Measurements from ENCODE around the gene YBX1.

- TF ChIP-seq HNRNPL (IDR thresholded peaks at IDR 0.05; ENCODE audit: low read depth, low read length): no peak
- TF ChIP-seq CTCF (CRISPR knock-in tag; IDR thresholded peaks at IDR 0.05): no peak
- TF ChIP-seq HHEX (CRISPR knock-in tag; IDR thresholded peaks at IDR 0.05): no peak
- no peak for TF ChIP-seq ZNF260 (CRISPR knock-in tag; IDR thresholded peaks at IDR 0.05; ENCODE audit: borderline replicate concordance, low read depth)
- no peak for TF ChIP-seq ZNF841 (CRISPR knock-in tag; IDR thresholded peaks at IDR 0.05; ENCODE audit: borderline replicate concordance)
- TF ChIP-seq HINFP (CRISPR knock-in tag; IDR thresholded peaks at IDR 0.05; ENCODE audit: low read depth): no peak
Observed at GRCh38 chr1:42657201-42657600, 25.0 kb upstream of the YBX1 start.

Data from HepG2 (cell line).